ENCODE results near the gene BEND7.

BEND7 gene

DNA sequence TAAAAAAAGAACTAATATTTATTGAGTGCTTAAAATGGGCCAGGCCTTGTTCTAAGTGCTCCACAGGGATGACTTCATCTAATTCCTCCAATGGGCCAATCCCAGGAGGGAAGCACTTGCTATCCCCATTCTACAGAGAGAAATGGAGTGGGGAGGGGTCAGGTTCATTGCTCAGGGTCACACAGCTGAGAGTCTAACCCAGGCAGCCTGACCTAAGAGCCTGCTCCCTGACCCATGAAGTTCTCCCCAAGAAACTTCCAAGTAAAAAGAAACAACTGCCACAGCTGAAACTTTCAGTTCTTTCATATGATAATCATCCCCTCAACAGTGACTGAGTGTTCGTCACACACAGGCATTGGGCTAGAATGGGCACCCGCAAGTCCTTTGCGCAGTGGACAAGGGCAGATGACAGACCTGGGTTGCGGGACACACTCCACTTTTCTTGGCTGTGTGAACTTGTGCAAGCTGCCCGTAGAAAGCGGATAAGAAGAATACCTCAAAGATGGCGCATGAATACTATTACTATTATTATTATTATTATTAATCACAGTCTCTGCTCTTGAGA, 39.7 kb downstream of the BEND7 start:
- DNase-seq (no peak), ATAC-seq (replicated peaks) (no peak)
- peaks cover 4% of the 10 kb centered on the region for H3K36me3 Mint-ChIP-seq (ENCODE audit: insufficient read depth)
- no peak overlapping the region for H3K4me3 Mint-ChIP-seq
- no peaks in the 10 kb centered on the region for H3K4me1 Mint-ChIP-seq (ENCODE audit: low read depth in 2 of 2)
- H3K9me3 Mint-ChIP-seq = no peaks in the 10 kb centered on the region
- H3K27me3 Mint-ChIP-seq = peaks cover 25 to 36% of the 10 kb centered on the region in 2 donors
- no peak overlapping the region for H3K27ac Mint-ChIP-seq

GRCh38 chr10:13485623-13486022, 43.2 kb downstream of the BEND7 start:
- no peak overlapping the region for H3K27ac Mint-ChIP-seq
- no peak overlapping the region for H3K4me3 Mint-ChIP-seq
- H3K9me3 Mint-ChIP-seq = no peaks in the 10 kb centered on the region
- H3K4me1 Mint-ChIP-seq (ENCODE audit: low read depth in 2 of 2) = no peaks in the 10 kb centered on the region
- peaks cover 51 to 55% of the 10 kb centered on the region in 2 donors for H3K27me3 Mint-ChIP-seq
- DNase-seq (no peak), ATAC-seq (replicated peaks) (no peak)
- peaks cover 4% of the 10 kb centered on the region for H3K36me3 Mint-ChIP-seq (ENCODE audit: insufficient read depth)

GRCh38 chr10:13483951-13484350, 44.9 kb downstream of the BEND7 start:
- Mint-ChIP-seq H3K36me3 (ENCODE audit: insufficient read depth) (no peaks in the 10 kb centered on the region), H3K4me3 (no peak overlapping the region), H3K9me3 (no peaks in the 10 kb centered on the region), H3K4me1 (ENCODE audit: low read depth in 2 of 2) (no peaks in the 10 kb centered on the region), H3K27ac (no peak overlapping the region), H3K27me3 (peaks cover 57 to 59% of the 10 kb centered on the region in 2 donors)
- DNase-seq (no peak), ATAC-seq (replicated peaks) (no peak)

GRCh38 chr10:13483073-13483472, 45.7 kb downstream of the BEND7 start:
- no peak overlapping the region for H3K4me3 Mint-ChIP-seq
- H3K27ac Mint-ChIP-seq = no peak overlapping the region

GRCh38 chr10:13481690-13482089, 47.1 kb downstream of the BEND7 start:
- Mint-ChIP-seq H3K4me3 (no peak overlapping the region), H3K36me3 (ENCODE audit: insufficient read depth) (no peaks in the 10 kb centered on the region), H3K27ac (no peak overlapping the region), H3K4me1 (ENCODE audit: low read depth in 2 of 2) (no peaks in the 10 kb centered on the region), H3K27me3 (peaks cover 68 to 71% of the 10 kb centered on the region in 2 donors), H3K9me3 (no peaks in the 10 kb centered on the region)
- DNase-seq (no peak), ATAC-seq (replicated peaks) (no peak)

More at GRCh38 chr10:13483073-13483472, 45.7 kb downstream of the BEND7 start:
- ATAC-seq (replicated peaks) (no peak), DNase-seq (no peak)
- H3K4me1 Mint-ChIP-seq (ENCODE audit: low read depth in 2 of 2) = no peaks in the 10 kb centered on the region
- H3K9me3 Mint-ChIP-seq = no peaks in the 10 kb centered on the region
- no peaks in the 10 kb centered on the region for H3K36me3 Mint-ChIP-seq (ENCODE audit: insufficient read depth)
- H3K27me3 Mint-ChIP-seq = peaks cover 59 to 62% of the 10 kb centered on the region in 2 donors

DNA sequence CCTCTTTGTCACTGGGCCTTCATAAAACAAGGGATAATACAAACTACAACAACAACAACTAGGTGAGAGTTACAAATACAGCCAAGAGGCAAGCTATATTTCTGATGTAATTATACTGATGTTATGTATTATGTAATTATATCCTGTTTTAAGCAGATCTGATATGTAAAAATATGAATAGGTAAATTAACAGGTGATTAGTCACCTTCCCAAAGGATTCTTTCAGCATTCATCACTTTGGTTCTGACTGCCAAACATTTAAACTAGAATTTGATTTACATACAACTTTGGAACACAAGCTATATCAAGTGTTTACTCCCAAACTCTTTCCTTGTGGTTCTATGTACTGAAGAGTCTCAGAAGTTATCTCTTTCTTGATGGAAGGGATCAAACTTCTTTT, 53.7 kb downstream of the BEND7 start:
- ATAC-seq (replicated peaks) (no peak), DNase-seq (no peak)
- no peak overlapping the region for H3K4me3 Mint-ChIP-seq
- H3K27ac Mint-ChIP-seq = no peak overlapping the region
- no peaks in the 10 kb centered on the region for H3K4me1 Mint-ChIP-seq (ENCODE audit: low read depth in 2 of 2)
- H3K36me3 Mint-ChIP-seq (ENCODE audit: insufficient read depth) = no peaks in the 10 kb centered on the region
- no peaks in the 10 kb centered on the region for H3K9me3 Mint-ChIP-seq
- H3K27me3 Mint-ChIP-seq = peaks cover 20% of the 10 kb centered on the region in 2 donors

- peaks cover 10 to 14% of the 10 kb centered on the region in 2 donors for H3K27me3 Mint-ChIP-seq
- no peak for DNase-seq
These were observed 54.8 kb downstream of the BEND7 start for GRCh38 chr10:13473986-13474385.

DNA sequence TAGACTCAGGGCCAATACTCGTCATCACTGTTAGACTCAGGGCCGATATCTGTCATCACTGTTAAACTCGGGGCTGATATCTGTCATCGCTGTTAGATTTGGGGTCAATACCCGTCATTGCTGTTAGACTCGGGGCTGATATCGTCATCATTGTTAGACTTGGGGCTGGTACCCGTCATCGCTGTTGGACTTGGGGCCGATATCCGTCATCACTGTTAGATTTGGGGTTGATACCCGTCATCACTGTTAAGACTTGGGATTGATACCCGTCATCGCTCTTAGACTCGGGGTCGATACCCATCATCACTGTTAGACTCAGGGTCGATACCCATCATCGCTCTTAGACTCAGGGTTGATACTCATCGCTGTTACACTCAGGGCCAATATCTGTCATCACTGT, 56.5 kb downstream of the BEND7 start:
- H3K27ac Mint-ChIP-seq = no peak overlapping the region
- DNase-seq (no peak), ATAC-seq (replicated peaks) (no peak)
- peaks cover 5 to 12% of the 10 kb centered on the region in 2 donors for H3K27me3 Mint-ChIP-seq
- H3K36me3 Mint-ChIP-seq (ENCODE audit: insufficient read depth) = no peaks in the 10 kb centered on the region
- no peak overlapping the region for H3K4me3 Mint-ChIP-seq
- H3K9me3 Mint-ChIP-seq = no peaks in the 10 kb centered on the region
- no peaks in the 10 kb centered on the region for H3K4me1 Mint-ChIP-seq (ENCODE audit: low read depth in 2 of 2)

More at GRCh38 chr10:13473986-13474385, 54.8 kb downstream of the BEND7 start:
- Mint-ChIP-seq H3K4me1 (ENCODE audit: low read depth in 2 of 2) (no peaks in the 10 kb centered on the region), H3K36me3 (ENCODE audit: insufficient read depth) (no peaks in the 10 kb centered on the region), H3K27ac (no peak overlapping the region), H3K9me3 (no peaks in the 10 kb centered on the region), H3K4me3 (no peak overlapping the region)
- no peak for ATAC-seq (replicated peaks)

DNA sequence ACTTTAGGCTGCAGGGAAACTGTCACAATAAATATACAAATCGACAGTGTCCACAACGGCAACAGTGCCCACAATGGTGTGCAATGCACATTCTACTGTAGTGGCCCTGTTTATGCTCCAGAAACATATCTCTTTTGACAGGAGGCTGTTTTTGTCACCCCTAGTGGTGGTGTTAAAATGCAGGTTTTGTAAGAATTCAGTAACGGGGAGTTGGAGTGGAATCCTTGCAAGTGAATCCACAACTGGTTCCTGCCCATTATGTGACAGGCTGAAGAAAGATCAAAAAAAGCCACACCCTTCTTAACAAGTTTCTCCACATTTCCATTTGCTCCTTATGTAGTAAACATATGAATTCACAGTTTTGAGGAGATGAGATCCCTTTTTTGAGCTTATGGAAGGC, 58.5 kb downstream of the BEND7 start:
- Mint-ChIP-seq H3K4me3 (no peak overlapping the region), H3K27me3 (peaks cover 0 to 12% of the 10 kb centered on the region in 2 donors), H3K4me1 (ENCODE audit: low read depth in 2 of 2) (no peaks in the 10 kb centered on the region), H3K36me3 (ENCODE audit: insufficient read depth) (no peaks in the 10 kb centered on the region), H3K27ac (no peak overlapping the region), H3K9me3 (no peaks in the 10 kb centered on the region)
- DNase-seq = no peak
- no peak for ATAC-seq (replicated peaks)

DNA sequence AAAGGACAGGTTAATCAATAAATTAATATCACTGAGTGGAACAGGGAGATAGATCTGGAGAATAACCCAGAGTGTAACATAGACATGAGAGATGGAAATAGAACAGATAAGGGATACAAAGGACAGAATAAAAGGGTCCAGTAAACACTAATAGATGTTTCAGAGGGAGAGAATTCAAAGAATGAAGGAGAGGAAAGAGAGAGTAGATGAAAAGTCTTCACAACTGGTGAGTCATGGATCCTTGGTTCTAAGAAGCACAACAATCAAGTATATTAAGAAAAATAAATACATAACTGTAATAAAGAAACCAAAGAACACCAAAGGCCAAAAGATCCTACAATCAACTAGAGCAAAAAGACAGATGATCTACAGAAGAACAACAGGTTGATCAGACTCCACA, 66.3 kb downstream of the BEND7 start:
- no peaks in the 10 kb centered on the region for H3K4me1 Mint-ChIP-seq (ENCODE audit: low read depth in 2 of 2)
- no peak overlapping the region for H3K4me3 Mint-ChIP-seq
- DNase-seq (no peak), ATAC-seq (replicated peaks) (no peak)
- no peaks in the 10 kb centered on the region for H3K36me3 Mint-ChIP-seq (ENCODE audit: insufficient read depth)
- peaks cover 45 to 51% of the 10 kb centered on the region in 2 donors for H3K27me3 Mint-ChIP-seq
- peaks cover 0 to 2% of the 10 kb centered on the region in 2 donors for H3K9me3 Mint-ChIP-seq
- no peak overlapping the region for H3K27ac Mint-ChIP-seq

DNA sequence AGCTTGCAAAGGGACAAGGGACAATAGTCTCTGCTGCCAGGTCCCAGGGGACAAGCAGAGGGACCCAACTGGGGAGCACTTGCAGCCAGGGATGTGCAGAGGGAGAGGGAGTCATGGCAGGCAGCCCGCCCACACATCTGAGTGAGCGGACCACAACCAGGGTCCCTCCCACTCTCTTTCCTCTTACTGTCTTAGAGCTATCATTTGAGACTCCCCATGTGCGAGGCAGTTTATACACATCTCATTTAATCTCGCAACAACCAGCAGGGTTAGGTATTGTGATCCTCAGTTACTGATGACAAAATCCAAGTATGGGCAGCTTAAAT, 70.2 kb downstream of the BEND7 start:
- H3K9me3 Mint-ChIP-seq = peaks cover 0 to 2% of the 10 kb centered on the region in 2 donors
- H3K27me3 Mint-ChIP-seq = peaks cover 69 to 75% of the 10 kb centered on the region in 2 donors
- ATAC-seq (replicated peaks) (no peak), DNase-seq (no peak)
- H3K27ac Mint-ChIP-seq = no peak overlapping the region
- H3K36me3 Mint-ChIP-seq (ENCODE audit: insufficient read depth) = no peaks in the 10 kb centered on the region
- H3K4me1 Mint-ChIP-seq (ENCODE audit: low read depth in 2 of 2) = no peaks in the 10 kb centered on the region
- no peak overlapping the region for H3K4me3 Mint-ChIP-seq

GRCh38 chr10:13457958-13458686, 70.7 kb downstream of the BEND7 start:
- Mint-ChIP-seq H3K27me3 (peaks cover 65 to 72% of the 10 kb centered on the region in 2 donors), H3K36me3 (ENCODE audit: insufficient read depth) (no peaks in the 10 kb centered on the region), H3K27ac (no peak overlapping the region), H3K9me3 (peaks cover 0 to 2% of the 10 kb centered on the region in 2 donors), H3K4me1 (ENCODE audit: low read depth in 2 of 2) (no peaks in the 10 kb centered on the region), H3K4me3 (no peak overlapping the region)
- DNase-seq (no peak), ATAC-seq (replicated peaks) (no peak)

DNA sequence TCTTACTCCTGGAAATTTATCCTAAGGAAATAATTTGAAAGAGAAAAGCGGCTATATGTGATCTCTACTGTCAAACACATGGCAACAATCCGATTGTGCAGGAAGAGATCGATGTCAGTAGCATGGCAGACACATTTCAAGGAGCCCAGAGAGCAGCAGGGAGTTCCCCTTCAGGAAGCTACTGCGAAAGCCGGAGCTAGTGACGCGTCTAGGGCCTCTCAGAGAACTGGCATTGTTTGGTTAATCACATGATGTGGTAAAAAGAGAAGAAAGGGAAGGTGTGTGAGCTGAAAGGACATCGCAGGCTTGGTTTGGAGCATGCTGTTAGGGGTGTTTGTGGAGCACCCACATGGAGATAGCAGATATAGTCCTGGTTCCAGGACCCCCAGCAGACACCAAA, 74.9 kb downstream of the BEND7 start:
- no peaks in the 10 kb centered on the region for H3K36me3 Mint-ChIP-seq (ENCODE audit: insufficient read depth)
- no peak overlapping the region for H3K4me3 Mint-ChIP-seq
- H3K27ac Mint-ChIP-seq = no peak overlapping the region
- H3K4me1 Mint-ChIP-seq (ENCODE audit: low read depth in 2 of 2) = no peaks in the 10 kb centered on the region
- H3K9me3 Mint-ChIP-seq = no peaks in the 10 kb centered on the region
- ATAC-seq (replicated peaks) (no peak), DNase-seq (no peak)
- H3K27me3 Mint-ChIP-seq = peaks cover 49 to 65% of the 10 kb centered on the region in 2 donors

- no peak overlapping the region for H3K4me3 Mint-ChIP-seq
- H3K9me3 Mint-ChIP-seq = no peaks in the 10 kb centered on the region
- H3K4me1 Mint-ChIP-seq (ENCODE audit: low read depth in 2 of 2) = no peaks in the 10 kb centered on the region
- ATAC-seq (replicated peaks) (no peak), DNase-seq (no peak)
- H3K36me3 Mint-ChIP-seq (ENCODE audit: insufficient read depth) = no peaks in the 10 kb centered on the region
- H3K27me3 Mint-ChIP-seq = peaks cover 33 to 58% of the 10 kb centered on the region in 2 donors
- H3K27ac Mint-ChIP-seq = no peak overlapping the region
These were observed 78.7 kb downstream of the BEND7 start for GRCh38 chr10:13450069-13450468.
